ENCODE measurements around the gene ST3GAL3. TPM values are rescaled to one million over a fixed set of nuclear protein-coding genes. Genes with fewer than 3 reads are reported as not detected.
A peak's percentile ranks its signal among the peaks of the same experiment; 100 is the strongest.

ST3GAL3 gene
- total and polyA plus RNA-seq, 7 donors: 22.2 to 53.2 (median 44.5) TPM

- H3K4me1 ChIP-seq: peaks cover 55% of the 10 kb centered on the region
- ATAC-seq (peak; percentile 53 to 73 (median 68)), DNase-seq (peak; percentile 59 to 89)
- TF ChIP-seq CTCF (IDR thresholded peaks at IDR 0.05): no peak
- H3K36me3 ChIP-seq (ENCODE audit: insufficient read depth in 1 of 2, low read depth in 1 of 2): peaks cover 0 to 25% of the 10 kb centered on the region in 2 donors
- H3K9me3 ChIP-seq: no peaks in the 10 kb centered on the region
- 1 to 3% (median 3%) methylated on average over 27 of the region's 27 CpGs for WGBS, 3 donors
- H3K27ac ChIP-seq: peak overlapping the region; percentile 99
- peak overlapping the region; percentile 79 for H3K4me3 ChIP-seq
- no peaks in the 10 kb centered on the region for H3K27me3 ChIP-seq (ENCODE audit: insufficient read depth in 3 of 3, low read length in 2 of 3)
- intact Hi-C loops (cut with DNase I): loop anchor here in 1 of 2 donors (10.0 kb wide), 1 partner anchor 412 kb away; the partner anchor contains the start of gene PTPRF
Observed at GRCh38 chr1:43947061-43947873, 239.9 kb downstream of the ST3GAL3 start.

- 10 to 17% (median 11%) methylated on average over 3 of the region's 3 CpGs for WGBS, 3 donors
- ATAC-seq: no peak
- H3K27ac ChIP-seq: peak overlapping the region; percentile 99
- no peak for DNase-seq
- intact Hi-C loops (cut with DNase I): loop anchor here in 1 of 2 donors (10.0 kb wide), 1 partner anchor 413 kb away; the partner anchor contains the start of gene PTPRF
- H3K36me3 ChIP-seq (ENCODE audit: insufficient read depth in 1 of 2, low read depth in 1 of 2): peaks cover 0 to 25% of the 10 kb centered on the region in 2 donors
- H3K27me3 ChIP-seq (ENCODE audit: insufficient read depth in 3 of 3, low read length in 2 of 3): no peaks in the 10 kb centered on the region
- no peak for TF ChIP-seq CTCF (IDR thresholded peaks at IDR 0.05)
- peaks cover 62% of the 10 kb centered on the region for H3K4me1 ChIP-seq
- H3K4me3 ChIP-seq: peak overlapping the region; percentile 79
- no peaks in the 10 kb centered on the region for H3K9me3 ChIP-seq
Observed at GRCh38 chr1:43947874-43948437, 240.6 kb downstream of the ST3GAL3 start.

GRCh38 chr1:43949678-43950077 lies 242.3 kb downstream of the ST3GAL3 start:
- Histone ChIP-seq H3K9me3 (no peaks in the 10 kb centered on the region), H3K27me3 (ENCODE audit: insufficient read depth in 3 of 3, low read length in 2 of 3) (no peaks in the 10 kb centered on the region), H3K27ac (peak overlapping the region; percentile 99), H3K4me1 (peaks cover 78% of the 10 kb centered on the region), H3K36me3 (ENCODE audit: insufficient read depth in 1 of 2, low read depth in 1 of 2) (peaks cover 0 to 25% of the 10 kb centered on the region in 2 donors), H3K4me3 (peak overlapping the region; percentile 79)
- WGBS, 3 donors: 37 to 57% (median 46%) methylated on average over 13 of the region's 13 CpGs
- no peak for DNase-seq
- no peak for TF ChIP-seq CTCF (IDR thresholded peaks at IDR 0.05)
- intact Hi-C loops (cut with DNase I): loop anchor here (2.0 to 10.0 kb wide), 2 partner anchors 21 to 415 kb away; partner anchors contain the start of genes DPH2 (in 1 of the 2) and PTPRF (in 1 of the 2)
- no peak for ATAC-seq

- no peak for TF ChIP-seq CTCF (IDR thresholded peaks at IDR 0.05)
- peak overlapping the region; percentile 79 for H3K4me3 ChIP-seq
- no peaks in the 10 kb centered on the region for H3K27me3 ChIP-seq (ENCODE audit: insufficient read depth in 3 of 3, low read length in 2 of 3)
- H3K36me3 ChIP-seq (ENCODE audit: insufficient read depth in 1 of 2, low read depth in 1 of 2): peaks cover 0 to 37% of the 10 kb centered on the region in 2 donors
- H3K27ac ChIP-seq: peak overlapping the region; percentile 99
- H3K4me1 ChIP-seq: peaks cover 75% of the 10 kb centered on the region
- no peak for DNase-seq
- no peaks in the 10 kb centered on the region for H3K9me3 ChIP-seq
- intact Hi-C loops (cut with DNase I): loop anchor here in 1 of 2 donors (2.0 kb wide), 1 partner anchor 19 kb away; the partner anchor contains the start of gene DPH2
- no peak for ATAC-seq
- 74 to 85% (median 79%) methylated on average over 4 of the region's 4 CpGs for WGBS, 3 donors
Observed at GRCh38 chr1:43951021-43951985, 244.0 kb downstream of the ST3GAL3 start.

Measured in psoas muscle (tissue), 8 donors.